Mesodermal cell (in vitro differentiated cells): Measurements from ENCODE around the gene TFB1M.
"Not testable (repeated sequence)": the region's sequence is repeated elsewhere in the genome, so short reads cannot be mapped to it uniquely, and the experiment has no call there.

Source experiments
- H3K27ac ChIP-seq: 2 replicates; pipeline ENCODE4 v1.7.0; 2013; ENCODE audit warnings: mild to moderate bottlenecking, low read depth, low read length, moderate library complexity; ENCODE audit not compliant: severe bottlenecking
- H3K36me3 ChIP-seq: 2 replicates; pipeline ENCODE4 v1.7.1; 2013; ENCODE audit warnings: mild to moderate bottlenecking, low read length, moderate library complexity; ENCODE audit not compliant: control insufficient read depth, insufficient read depth
- H3K4me1 ChIP-seq: one replicate; pipeline ENCODE4 v1.7.1; 2013; ENCODE audit warnings: mild to moderate bottlenecking, low read length; ENCODE audit not compliant: insufficient read depth, control insufficient read depth, poor library complexity, severe bottlenecking
- H3K4me3 ChIP-seq: 2 replicates; pipeline ENCODE4 v1.7.0; 2013; ENCODE audit warnings: low read length, control low read depth, mild to moderate bottlenecking; ENCODE audit not compliant: insufficient read depth, poor library complexity, severe bottlenecking; ENCODE audit errors: extremely low read depth
- H3K9me3 ChIP-seq: 2 replicates; pipeline ENCODE4 v1.7.1; 2013; ENCODE audit warnings: mild to moderate bottlenecking, low read length, moderate library complexity; ENCODE audit not compliant: control insufficient read depth
- WGBS, 2 experiments: methylation state at CpG; one replicate each; pipeline ENCODE4 v1.1.5; 2013; ENCODE audit warnings: missing lambda C conversion rate in 2 of 2; ENCODE audit not compliant: insufficient coverage in 2 of 2; 5-methylcytosine and 5-hydroxymethylcytosine counted together

TFB1M gene

GRCh38 chr6:155344341-155345006 lies 30.2 kb upstream of the TFB1M start:
- Histone ChIP-seq H3K4me3 (no peak overlapping the region), H3K9me3 (peaks cover 19% of the 10 kb centered on the region), H3K36me3 (no peaks in the 10 kb centered on the region), H3K27ac (no peak overlapping the region), H3K4me1 (no peaks in the 10 kb centered on the region)
- no CpG with 5 or more reads among the region's 2 CpGs for WGBS, 2 experiments

- H3K4me3 ChIP-seq: no peak overlapping the region
- H3K36me3 ChIP-seq: no peaks in the 10 kb centered on the region
- no peaks in the 10 kb centered on the region for H3K4me1 ChIP-seq
- peaks cover 10% of the 10 kb centered on the region for H3K9me3 ChIP-seq
- H3K27ac ChIP-seq: no peak overlapping the region
- WGBS, 2 experiments: 92% methylated on average over 2 of the region's 2 CpGs; no CpG with 5 or more reads in 1 of the 2 experiments
Measured at GRCh38 chr6:155341130-155341828, 27.0 kb upstream of the TFB1M start.

- Histone ChIP-seq H3K27ac (no peak overlapping the region), H3K9me3 (peaks cover 9% of the 10 kb centered on the region), H3K4me3 (no peak overlapping the region), H3K4me1 (no peaks in the 10 kb centered on the region), H3K36me3 (no peaks in the 10 kb centered on the region)
- WGBS, 2 experiments: 64 to 86% methylated on average over 2 of the region's 2 CpGs
Measured at GRCh38 chr6:155340464-155341129, 26.3 kb upstream of the TFB1M start.

GRCh38 chr6:155339929-155340328 lies 25.6 kb upstream of the TFB1M start:
- not testable (repeated sequence) for H3K27ac ChIP-seq, H3K4me3 ChIP-seq, H3K4me1 ChIP-seq, H3K9me3 ChIP-seq, H3K36me3 ChIP-seq
- WGBS, 2 experiments: 79 to 83% methylated on average over 2 of the region's 4 CpGs

GRCh38 chr6:155338237-155338636 lies 24.0 kb upstream of the TFB1M start:
- H3K4me3 ChIP-seq, H3K9me3 ChIP-seq, H3K27ac ChIP-seq, H3K36me3 ChIP-seq, H3K4me1 ChIP-seq: not testable (repeated sequence)

GRCh38 chr6:155335265-155335664 lies 21.0 kb upstream of the TFB1M start:
- no CpG with 5 or more reads among the region's 1 CpG for WGBS, 2 experiments
- Histone ChIP-seq H3K4me3 (no peak overlapping the region), H3K36me3 (no peaks in the 10 kb centered on the region), H3K27ac (no peak overlapping the region), H3K4me1 (no peaks in the 10 kb centered on the region), H3K9me3 (no peaks in the 10 kb centered on the region)

GRCh38 chr6:155334073-155334472 lies 19.8 kb upstream of the TFB1M start:
- WGBS, 2 experiments: 96 to 100% methylated on average over 2 to 4 of the region's 7 CpGs
- H3K4me1 ChIP-seq, H3K36me3 ChIP-seq, H3K4me3 ChIP-seq, H3K27ac ChIP-seq, H3K9me3 ChIP-seq: not testable (repeated sequence)

GRCh38 chr6:155333414-155333813 lies 19.1 kb upstream of the TFB1M start:
- H3K36me3 ChIP-seq: no peaks in the 10 kb centered on the region
- no peak overlapping the region for H3K27ac ChIP-seq
- H3K9me3 ChIP-seq: no peaks in the 10 kb centered on the region
- 83 to 90% methylated on average over 5 of the region's 5 CpGs for WGBS, 2 experiments
- peaks cover 2% of the 10 kb centered on the region for H3K4me1 ChIP-seq
- no peak overlapping the region for H3K4me3 ChIP-seq

GRCh38 chr6:155330922-155331321 lies 16.6 kb upstream of the TFB1M start:
- H3K4me1 ChIP-seq: peaks cover 7% of the 10 kb centered on the region
- 94 to 100% methylated on average over 3 to 6 of the region's 6 CpGs for WGBS, 2 experiments

GRCh38 chr6:155330133-155330734 lies 15.9 kb upstream of the TFB1M start:
- Histone ChIP-seq H3K27ac (no peak overlapping the region), H3K9me3 (no peaks in the 10 kb centered on the region), H3K4me3 (no peak overlapping the region), H3K36me3 (no peaks in the 10 kb centered on the region), H3K4me1 (peaks cover 11% of the 10 kb centered on the region)
- WGBS, 2 experiments: 96 to 98% methylated on average over 6 of the region's 6 CpGs

More at GRCh38 chr6:155330922-155331321, 16.6 kb upstream of the TFB1M start:
- no peaks in the 10 kb centered on the region for H3K9me3 ChIP-seq
- no peaks in the 10 kb centered on the region for H3K36me3 ChIP-seq
- H3K4me3 ChIP-seq: no peak overlapping the region
- no peak overlapping the region for H3K27ac ChIP-seq
